ENCODE results near the gene NR3C1.

The NR3C1 gene

GRCh38 chr5:143308731-143309130, 94.8 kb downstream of the NR3C1 start:
- no peak for DNase-seq (ENCODE audit: low read depth)

GRCh38 chr5:143306040-143306439, 97.4 kb downstream of the NR3C1 start:
- no peak for DNase-seq (ENCODE audit: low read depth)

- no peak for DNase-seq (ENCODE audit: low read depth)
These were observed 98.5 kb downstream of the NR3C1 start for GRCh38 chr5:143304836-143305475.

- DNase-seq (ENCODE audit: low read depth): peak; percentile 40
These were observed 101.0 kb downstream of the NR3C1 start for GRCh38 chr5:143302341-143303045.

GRCh38 chr5:143297756-143298155, 105.7 kb downstream of the NR3C1 start:
- DNase-seq (ENCODE audit: low read depth): no peak

GRCh38 chr5:143290125-143290524, 113.4 kb downstream of the NR3C1 start:
- DNase-seq (ENCODE audit: low read depth): no peak

GRCh38 chr5:143284521-143284920, 119.0 kb downstream of the NR3C1 start:
- no peak for DNase-seq (ENCODE audit: low read depth)

GRCh38 chr5:143284002-143284401, 119.5 kb downstream of the NR3C1 start:
- DNase-seq (ENCODE audit: low read depth): no peak

GRCh38 chr5:143281226-143281625, 122.3 kb downstream of the NR3C1 start:
- no peak for DNase-seq (ENCODE audit: low read depth)

- DNase-seq (ENCODE audit: low read depth): no peak
These were observed 123.8 kb downstream of the NR3C1 start for GRCh38 chr5:143279698-143280097.

GRCh38 chr5:143277536-143277935, 126.0 kb downstream of the NR3C1 start:
- no peak for DNase-seq (ENCODE audit: low read depth)

GRCh38 chr5:143275512-143276363, 127.7 kb downstream of the NR3C1 start:
- no peak for DNase-seq (ENCODE audit: low read depth)

- DNase-seq (ENCODE audit: low read depth): no peak
These were observed 128.5 kb downstream of the NR3C1 start for GRCh38 chr5:143274952-143275351.

GRCh38 chr5:143271431-143271830, 132.1 kb downstream of the NR3C1 start:
- no peak for DNase-seq (ENCODE audit: low read depth)

- no peak for DNase-seq (ENCODE audit: low read depth)
These were observed 135.1 kb downstream of the NR3C1 start for GRCh38 chr5:143268388-143268787.

GRCh38 chr5:143267186-143267585, 136.3 kb downstream of the NR3C1 start:
- DNase-seq (ENCODE audit: low read depth): no peak

- no peak for DNase-seq (ENCODE audit: low read depth)
These were observed 137.5 kb downstream of the NR3C1 start for GRCh38 chr5:143265995-143266394.

- no peak for DNase-seq (ENCODE audit: low read depth)
These were observed 140.1 kb downstream of the NR3C1 start for GRCh38 chr5:143263272-143263810.

GRCh38 chr5:143262393-143263174, 140.9 kb downstream of the NR3C1 start:
- peak; percentile 80 for DNase-seq (ENCODE audit: low read depth)

- DNase-seq (ENCODE audit: low read depth): no peak
These were observed 141.6 kb downstream of the NR3C1 start for GRCh38 chr5:143261748-143262392.

- DNase-seq (ENCODE audit: low read depth): no peak
These were observed 144.3 kb downstream of the NR3C1 start for GRCh38 chr5:143259254-143259605.

All from HS-5 (cell line).